ENCODE results near the gene RABGEF1.
"Not testable (repeated sequence)": the region's sequence is repeated elsewhere in the genome, so short reads cannot be mapped to it uniquely, and the experiment has no call there.

Gene RABGEF1

DNA sequence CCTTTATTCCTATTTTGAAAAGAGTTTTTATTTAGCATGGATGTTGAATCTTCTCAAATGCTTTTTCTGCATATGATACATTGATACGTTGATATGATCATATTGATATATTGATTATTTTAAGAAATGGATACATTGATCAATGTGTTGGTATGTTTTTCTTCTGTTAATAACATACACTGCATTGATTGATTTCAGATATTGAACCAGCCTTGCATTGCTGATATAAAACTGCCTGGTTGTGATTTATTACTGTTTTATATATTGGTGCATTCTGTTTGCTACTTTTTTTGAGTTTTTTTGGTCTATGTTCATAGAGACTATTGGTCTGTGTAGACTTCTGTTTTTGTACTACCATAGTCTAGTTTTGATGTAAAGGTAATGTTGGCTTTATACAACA lies 26.8 kb upstream of the RABGEF1 start:
- peaks cover 38 to 59% (median 47%) of the 10 kb centered on the region in 3 donors for H3K36me3 ChIP-seq
- no peaks in the 10 kb centered on the region for H3K4me1 ChIP-seq
- TF ChIP-seq CTCF (IDR thresholded peaks at IDR 0.05) = no peak
- H3K27ac ChIP-seq = no peak overlapping the region
- peaks cover 0 to 6% (median 0%) of the 10 kb centered on the region in 3 donors for H3K9me3 ChIP-seq
- H3K27me3 ChIP-seq = no peaks in the 10 kb centered on the region
- no peak for DNase-seq
- intact Hi-C loops (cut with DNase I; ENCODE audit: low total_unique reads) = no loop called here
- no peak overlapping the region for H3K4me3 ChIP-seq

DNA sequence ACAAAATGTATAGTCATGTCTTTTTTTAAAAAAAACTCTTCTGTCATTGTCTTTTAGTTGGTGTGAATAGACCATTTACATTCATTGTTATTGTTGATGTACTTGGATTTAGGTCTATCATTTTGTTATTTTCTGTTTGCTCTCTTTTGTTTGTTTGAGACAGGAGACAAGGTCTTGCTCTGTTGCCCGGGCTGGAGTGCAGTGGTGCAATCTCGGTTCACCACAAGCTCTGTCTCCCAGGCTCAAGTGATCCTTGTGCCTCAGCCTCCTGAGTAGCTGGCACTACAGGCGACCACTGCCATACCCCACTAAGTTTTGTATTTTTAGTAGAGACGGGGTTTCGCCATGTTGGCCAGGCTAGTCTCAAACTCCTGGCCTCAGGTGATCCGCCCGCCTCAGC lies 23.9 kb upstream of the RABGEF1 start:
- H3K36me3 ChIP-seq = peaks cover 34 to 63% (median 38%) of the 10 kb centered on the region in 3 donors
- DNase-seq; intact Hi-C loops (cut with DNase I; ENCODE audit: low total_unique reads); H3K4me1 ChIP-seq; H3K9me3 ChIP-seq; H3K27ac ChIP-seq; H3K27me3 ChIP-seq; H3K4me3 ChIP-seq: not testable (repeated sequence)

- Histone ChIP-seq H3K27me3 (no peaks in the 10 kb centered on the region), H3K4me1 (no peaks in the 10 kb centered on the region), H3K36me3 (peaks cover 22 to 56% (median 24%) of the 10 kb centered on the region in 3 donors), H3K9me3 (peaks cover 0 to 13% (median 7%) of the 10 kb centered on the region in 3 donors), H3K4me3 (no peak overlapping the region), H3K27ac (no peak overlapping the region)
- TF ChIP-seq CTCF (IDR thresholded peaks at IDR 0.05) = no peak
- no peak for DNase-seq
- intact Hi-C loops (cut with DNase I; ENCODE audit: low total_unique reads) = no loop called here
Observed at GRCh38 chr7:66720561-66720960, 20.0 kb upstream of the RABGEF1 start.

- no peaks in the 10 kb centered on the region for H3K27me3 ChIP-seq
- no peak overlapping the region for H3K4me3 ChIP-seq
- intact Hi-C loops (cut with DNase I; ENCODE audit: low total_unique reads) = no loop called here
- DNase-seq = no peak
- H3K27ac ChIP-seq = no peak overlapping the region
- H3K9me3 ChIP-seq = peaks cover 0 to 13% (median 7%) of the 10 kb centered on the region in 3 donors
- TF ChIP-seq CTCF (IDR thresholded peaks at IDR 0.05) = no peak
- H3K36me3 ChIP-seq = peaks cover 12 to 32% (median 20%) of the 10 kb centered on the region in 3 donors
- H3K4me1 ChIP-seq = no peaks in the 10 kb centered on the region
Observed at GRCh38 chr7:66725843-66726242, 14.7 kb upstream of the RABGEF1 start.

DNA sequence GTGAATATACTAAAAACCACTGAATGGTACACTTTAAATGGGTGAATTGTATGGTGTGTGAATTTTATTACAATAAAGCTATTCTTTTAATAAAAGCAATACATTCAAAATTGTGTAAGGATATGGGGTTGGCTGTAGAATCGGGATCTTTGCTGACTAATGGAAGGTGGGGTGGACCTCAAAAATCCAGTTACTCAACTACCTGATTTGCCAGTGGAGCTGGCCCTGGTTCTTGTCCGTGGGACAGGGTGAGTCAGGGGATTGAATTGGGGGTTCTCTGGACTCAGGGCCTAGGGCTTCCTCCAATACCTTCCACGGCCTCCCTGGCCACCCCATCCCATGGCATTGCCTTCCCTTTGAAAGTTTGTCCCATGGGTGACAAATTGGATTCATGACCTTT lies 13.5 kb upstream of the RABGEF1 start:
- H3K4me1 ChIP-seq = no peaks in the 10 kb centered on the region
- H3K27ac ChIP-seq = no peak overlapping the region
- intact Hi-C loops (cut with DNase I; ENCODE audit: low total_unique reads) = no loop called here
- H3K4me3 ChIP-seq = no peak overlapping the region
- peaks cover 12 to 25% (median 20%) of the 10 kb centered on the region in 3 donors for H3K36me3 ChIP-seq
- H3K27me3 ChIP-seq = no peaks in the 10 kb centered on the region
- H3K9me3 ChIP-seq = peaks cover 0 to 13% (median 7%) of the 10 kb centered on the region in 3 donors
- TF ChIP-seq CTCF (IDR thresholded peaks at IDR 0.05) = no peak
- no peak for DNase-seq

DNA sequence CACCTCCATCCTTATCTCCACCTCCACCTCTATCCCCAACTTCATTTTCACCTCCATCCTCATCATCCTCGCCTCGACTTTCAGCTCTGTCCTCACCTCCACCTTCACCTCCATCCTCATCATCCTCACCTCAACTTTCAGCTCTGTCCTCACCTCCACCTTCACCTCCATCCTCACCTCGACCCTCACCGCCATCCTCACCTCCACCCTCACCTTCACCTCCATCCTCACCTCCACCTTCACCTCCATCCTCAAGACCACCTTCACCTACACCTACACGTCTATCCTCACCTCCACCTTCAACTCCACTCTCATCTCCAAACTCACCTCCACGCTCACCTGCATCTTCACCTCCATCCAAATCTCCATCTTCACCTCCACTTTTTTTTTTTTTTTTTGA lies 12.0 kb upstream of the RABGEF1 start:
- H3K27ac ChIP-seq = no peak overlapping the region
- DNase-seq = no peak
- intact Hi-C loops (cut with DNase I; ENCODE audit: low total_unique reads) = no loop called here
- no peaks in the 10 kb centered on the region for H3K27me3 ChIP-seq
- no peak overlapping the region for H3K4me3 ChIP-seq
- H3K36me3 ChIP-seq = peaks cover 12 to 16% (median 15%) of the 10 kb centered on the region in 3 donors
- H3K9me3 ChIP-seq = peaks cover 0 to 13% (median 7%) of the 10 kb centered on the region in 3 donors
- TF ChIP-seq CTCF (IDR thresholded peaks at IDR 0.05) = no peak
- H3K4me1 ChIP-seq = no peaks in the 10 kb centered on the region
